ENCODE results near the gene IFT57. TPM values are rescaled to one million over a fixed set of nuclear protein-coding genes. Genes with fewer than 3 reads are reported as not detected.

IFT57 gene
- total and polyA plus RNA-seq, 2 of the 8 experiments (the other 6 are each of a cell fraction or from before 2014, with no cell fraction given): 15.1 to 27.8 TPM

GRCh38 chr3:108119398-108120104 lies 102.7 kb downstream of the IFT57 start:
- Histone ChIP-seq H3K4me2 (ENCODE audit: insufficient read depth in 1 of 2, low read depth in 2 of 2, low read length in 2 of 2) (no peak overlapping the region), H3K36me3 (ENCODE audit: control insufficient read depth in 2 of 4, insufficient read depth in 4 of 4, low read length in 3 of 4) (no peaks in the 10 kb centered on the region), H3K23me2 (ENCODE audit: low read depth, low read length) (no peaks in the 10 kb centered on the region), H4K91ac (replicated peaks; ENCODE audit: insufficient read length, low read length) (no peak overlapping the region), H4K5ac (ENCODE audit: insufficient read length, low read depth, low read length) (no peak overlapping the region), H2AK5ac (ENCODE audit: low read depth, low read length) (no peak overlapping the region), H3K4me1 (replicated peaks in 1 of 4; ENCODE audit: control insufficient read depth in 3 of 4, insufficient read depth in 4 of 4, low read length in 3 of 4) (no peaks in the 10 kb centered on the region), H2BK120ac (replicated peaks; ENCODE audit: low read depth, low read length) (no peak overlapping the region), H2BK5ac (ENCODE audit: low read depth, low read length) (no peak overlapping the region), H3K18ac (ENCODE audit: extremely low read depth, low read length) (no peak overlapping the region), H2BK20ac (ENCODE audit: low read length) (no peak overlapping the region), H4K8ac (ENCODE audit: extremely low read depth, insufficient read depth, low read length) (no peak overlapping the region), H3K4me3 (ENCODE audit: extremely low read depth in 1 of 4, insufficient read depth in 2 of 4, low read depth in 3 of 4, low read length in 4 of 4) (no peak overlapping the region), H2AFZ (ENCODE audit: low read length) (no peak overlapping the region), H3K23ac (ENCODE audit: insufficient read length) (no peak overlapping the region), H3K27ac (ENCODE audit: low read depth, low read length) (no peak overlapping the region), H3K9me3 (ENCODE audit: insufficient read depth in 2 of 2, low read depth in 1 of 2, low read length in 1 of 2) (no peaks in the 10 kb centered on the region), H3K79me2 (ENCODE audit: control insufficient read depth in 1 of 2, insufficient read depth in 2 of 2, low read length in 2 of 2) (no peaks in the 10 kb centered on the region), H2BK15ac (ENCODE audit: low read length) (no peak overlapping the region), H3K56ac (replicated peaks; ENCODE audit: insufficient read length, low read depth, low read length) (no peak overlapping the region), H3K79me1 (ENCODE audit: low read depth, low read length) (no peaks in the 10 kb centered on the region), H2BK12ac (ENCODE audit: low read depth, low read length) (no peak overlapping the region), H4K20me1 (replicated peaks in 1 of 2; ENCODE audit: control insufficient read depth in 1 of 2, insufficient read depth in 2 of 2, low read length in 2 of 2) (no peaks in the 10 kb centered on the region), H3K14ac (ENCODE audit: insufficient read length) (no peak overlapping the region), H3K27me3 (replicated peaks in 1 of 4; ENCODE audit: control insufficient read depth in 3 of 4, extremely low read depth in 1 of 4, insufficient read depth in 3 of 4, low read length in 3 of 4) (no peaks in the 10 kb centered on the region), H3K9ac (replicated peaks in 1 of 4; ENCODE audit: extremely low read depth in 1 of 4, low read depth in 3 of 4, low read length in 3 of 4) (no peak overlapping the region), H3K4ac (replicated peaks; ENCODE audit: insufficient read length, low read depth, low read length) (no peak overlapping the region)
- no peak for TF ChIP-seq GABPA (IDR thresholded peaks at IDR 0.05; ENCODE audit: borderline replicate concordance, insufficient read depth, low read length)
- no peak for TF ChIP-seq POU5F1 (IDR thresholded peaks at IDR 0.05; ENCODE audit: low read depth, low read length)
- ChIA-PET CTCF (ENCODE audit: partially characterized antibody) (interaction anchor here (0.8 kb wide), 1 partner anchor 238 kb away, joined by 3 read pairs; no protein-coding TSS in a partner anchor), POLR2A (ENCODE audit: partially characterized antibody) (no interaction called here)
- FAIRE-seq (no peak), DNase-seq (ENCODE audit: low read depth in 1 of 2, low spot score in 2 of 2) (no peak)
- 92% methylated on average over 3 of the region's 3 CpGs; no CpG with 5 or more reads in 1 of the 2 experiments for WGBS, 2 experiments (ENCODE audit: extremely low coverage in 1 of 2, insufficient coverage in 1 of 2, insufficient read length in 1 of 2, insufficient replicate concordance in 2 of 2, low coverage in 1 of 2, low lambda C conversion rate in 2 of 2, missing lambda C conversion rate in 1 of 2)
